HL-60 (cell line): ENCODE measurements around the gene AMTN.

Source experiments
- DNase-seq, 2 experiments: peaks; one replicate each; pipeline ENCODE4 v3.0.0-alpha.2; 2010 to 2020; ENCODE audit warnings: low read depth in 1 of 2, low spot score in 1 of 2
- H3K27ac ChIP-seq: fragments of 250-450 bp; sonication (Bioruptor Pico); replicated peaks from 2 replicates; pipeline ENCODE4 v1.5.1; 2020; ENCODE audit warnings: mild to moderate bottlenecking, moderate library complexity
- H3K27me3 ChIP-seq: fragments of 250-450 bp; sonication (Bioruptor Pico); 2 replicates; pipeline ENCODE4 v1.5.1; 2021; ENCODE audit warnings: mild to moderate bottlenecking, moderate library complexity; ENCODE audit not compliant: insufficient read depth, poor library complexity, severe bottlenecking
- H3K4me3 ChIP-seq: replicated peaks from 2 replicates; pipeline ENCODE4 v1.5.1; 2011; ENCODE audit warnings: mild to moderate bottlenecking, control low read depth, low read length; ENCODE audit not compliant: insufficient read depth
- GABPA ChIP-seq: IDR thresholded peaks from 2 replicates; pipeline ENCODE4 v1.6.1; 2012; ENCODE audit warnings: low read depth
- POLR2AphosphoS5 ChIP-seq: IDR thresholded peaks from 2 replicates; pipeline ENCODE4 v1.6.1; 2012; ENCODE audit warnings: low read depth
- SPI1 ChIP-seq: IDR thresholded peaks from 2 replicates; pipeline ENCODE4 v1.6.1; 2012; ENCODE audit warnings: low read depth, mild to moderate bottlenecking, borderline replicate concordance
- long read RNA-seq: library from polyadenylated mRNA; unstranded; transcript quantifications from one replicate; pipeline ENCODE4 v2.0.0, GENCODE V29; 2020
- TF ChIP-seq, protein P1 (sequence below): IDR thresholded peaks from 2 replicates; pipeline ENCODE4 v1.6.1; 2012; ENCODE audit warnings: low read depth; ENCODE audit not compliant: insufficient replicate concordance
- TF ChIP-seq, protein P2 (sequence below): IDR thresholded peaks from one replicate; pipeline ENCODE4 v1.5.1; 2011; ENCODE audit warnings: low read length, control low read depth, inconsistent platforms; ENCODE audit not compliant: insufficient read depth

Gene AMTN, protein sequence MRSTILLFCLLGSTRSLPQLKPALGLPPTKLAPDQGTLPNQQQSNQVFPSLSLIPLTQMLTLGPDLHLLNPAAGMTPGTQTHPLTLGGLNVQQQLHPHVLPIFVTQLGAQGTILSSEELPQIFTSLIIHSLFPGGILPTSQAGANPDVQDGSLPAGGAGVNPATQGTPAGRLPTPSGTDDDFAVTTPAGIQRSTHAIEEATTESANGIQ
- long read RNA-seq: 0 reads

DNA sequence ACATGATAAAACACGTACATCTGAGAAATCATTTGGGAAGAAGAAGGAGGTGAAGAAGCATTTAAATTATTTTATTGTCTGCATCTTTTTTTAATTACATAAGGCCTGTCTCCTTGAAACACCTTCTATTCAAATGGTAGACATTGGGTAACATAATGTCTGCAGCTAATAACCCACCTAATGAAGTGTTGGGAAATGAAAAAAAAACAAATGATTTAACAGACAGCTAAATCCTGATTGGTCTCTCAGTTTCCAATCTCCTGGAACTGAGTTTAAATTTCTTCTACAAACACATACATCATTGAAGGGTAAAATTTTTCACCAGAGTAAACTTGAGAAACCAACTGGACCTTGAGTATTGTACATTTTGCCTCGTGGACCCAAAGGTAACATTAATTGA, at the start of gene AMTN:
Gene AMTN, plus strand, starts transcription at position 301 of the 400 bp plus-strand sequence. CDS start 209 bp downstream, outside the sequence.
- no peak for DNase-seq
- Histone ChIP-seq H3K4me3 (no peak within 1 kb of the TSS), H3K27me3 (no peaks in the 10 kb centered on the region), H3K27ac (no peak within 1 kb of the TSS)
- TF ChIP-seq, protein P1, sequence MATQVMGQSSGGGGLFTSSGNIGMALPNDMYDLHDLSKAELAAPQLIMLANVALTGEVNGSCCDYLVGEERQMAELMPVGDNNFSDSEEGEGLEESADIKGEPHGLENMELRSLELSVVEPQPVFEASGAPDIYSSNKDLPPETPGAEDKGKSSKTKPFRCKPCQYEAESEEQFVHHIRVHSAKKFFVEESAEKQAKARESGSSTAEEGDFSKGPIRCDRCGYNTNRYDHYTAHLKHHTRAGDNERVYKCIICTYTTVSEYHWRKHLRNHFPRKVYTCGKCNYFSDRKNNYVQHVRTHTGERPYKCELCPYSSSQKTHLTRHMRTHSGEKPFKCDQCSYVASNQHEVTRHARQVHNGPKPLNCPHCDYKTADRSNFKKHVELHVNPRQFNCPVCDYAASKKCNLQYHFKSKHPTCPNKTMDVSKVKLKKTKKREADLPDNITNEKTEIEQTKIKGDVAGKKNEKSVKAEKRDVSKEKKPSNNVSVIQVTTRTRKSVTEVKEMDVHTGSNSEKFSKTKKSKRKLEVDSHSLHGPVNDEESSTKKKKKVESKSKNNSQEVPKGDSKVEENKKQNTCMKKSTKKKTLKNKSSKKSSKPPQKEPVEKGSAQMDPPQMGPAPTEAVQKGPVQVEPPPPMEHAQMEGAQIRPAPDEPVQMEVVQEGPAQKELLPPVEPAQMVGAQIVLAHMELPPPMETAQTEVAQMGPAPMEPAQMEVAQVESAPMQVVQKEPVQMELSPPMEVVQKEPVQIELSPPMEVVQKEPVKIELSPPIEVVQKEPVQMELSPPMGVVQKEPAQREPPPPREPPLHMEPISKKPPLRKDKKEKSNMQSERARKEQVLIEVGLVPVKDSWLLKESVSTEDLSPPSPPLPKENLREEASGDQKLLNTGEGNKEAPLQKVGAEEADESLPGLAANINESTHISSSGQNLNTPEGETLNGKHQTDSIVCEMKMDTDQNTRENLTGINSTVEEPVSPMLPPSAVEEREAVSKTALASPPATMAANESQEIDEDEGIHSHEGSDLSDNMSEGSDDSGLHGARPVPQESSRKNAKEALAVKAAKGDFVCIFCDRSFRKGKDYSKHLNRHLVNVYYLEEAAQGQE: no peak
- TF ChIP-seq, protein P2, sequence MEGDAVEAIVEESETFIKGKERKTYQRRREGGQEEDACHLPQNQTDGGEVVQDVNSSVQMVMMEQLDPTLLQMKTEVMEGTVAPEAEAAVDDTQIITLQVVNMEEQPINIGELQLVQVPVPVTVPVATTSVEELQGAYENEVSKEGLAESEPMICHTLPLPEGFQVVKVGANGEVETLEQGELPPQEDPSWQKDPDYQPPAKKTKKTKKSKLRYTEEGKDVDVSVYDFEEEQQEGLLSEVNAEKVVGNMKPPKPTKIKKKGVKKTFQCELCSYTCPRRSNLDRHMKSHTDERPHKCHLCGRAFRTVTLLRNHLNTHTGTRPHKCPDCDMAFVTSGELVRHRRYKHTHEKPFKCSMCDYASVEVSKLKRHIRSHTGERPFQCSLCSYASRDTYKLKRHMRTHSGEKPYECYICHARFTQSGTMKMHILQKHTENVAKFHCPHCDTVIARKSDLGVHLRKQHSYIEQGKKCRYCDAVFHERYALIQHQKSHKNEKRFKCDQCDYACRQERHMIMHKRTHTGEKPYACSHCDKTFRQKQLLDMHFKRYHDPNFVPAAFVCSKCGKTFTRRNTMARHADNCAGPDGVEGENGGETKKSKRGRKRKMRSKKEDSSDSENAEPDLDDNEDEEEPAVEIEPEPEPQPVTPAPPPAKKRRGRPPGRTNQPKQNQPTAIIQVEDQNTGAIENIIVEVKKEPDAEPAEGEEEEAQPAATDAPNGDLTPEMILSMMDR: no peak
- TF ChIP-seq SPI1 (no peak), GABPA (no peak), POLR2AphosphoS5 (no peak)

DNA sequence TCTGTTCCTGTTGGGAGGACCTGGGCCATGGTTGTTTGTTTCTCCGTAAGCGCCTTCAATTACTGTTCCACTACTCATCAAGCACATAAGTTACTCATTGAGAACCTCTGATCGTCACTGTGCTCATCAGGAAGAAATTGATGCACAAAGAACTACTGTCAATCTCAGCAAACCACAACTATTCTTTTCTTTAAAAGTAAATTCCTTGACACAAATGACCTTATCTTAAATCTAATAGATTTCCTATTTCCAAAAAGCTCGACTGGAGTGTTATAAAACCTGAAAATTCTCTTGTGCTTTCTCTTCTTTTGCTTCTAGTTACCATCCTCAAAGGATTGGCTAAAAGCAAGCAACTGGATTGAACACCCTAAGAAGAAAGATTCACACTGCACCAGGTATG, 46.5 kb upstream of the AMTN start, which contains the start of gene MUC7:
Gene MUC7, plus strand, starts transcription at position 301 of the 400 bp plus-strand sequence. CDS start 1,825 bp downstream, outside the sequence.
- Histone ChIP-seq H3K4me3 (no peak within 1 kb of the TSS), H3K27me3 (no peaks in the 10 kb centered on the region), H3K27ac (no peak within 1 kb of the TSS)
- no peak for DNase-seq
- TF ChIP-seq, protein P1: no peak
- TF ChIP-seq, protein P2: no peak
- no peak for TF ChIP-seq GABPA
- TF ChIP-seq POLR2AphosphoS5: no peak
- no peak for TF ChIP-seq SPI1

DNA sequence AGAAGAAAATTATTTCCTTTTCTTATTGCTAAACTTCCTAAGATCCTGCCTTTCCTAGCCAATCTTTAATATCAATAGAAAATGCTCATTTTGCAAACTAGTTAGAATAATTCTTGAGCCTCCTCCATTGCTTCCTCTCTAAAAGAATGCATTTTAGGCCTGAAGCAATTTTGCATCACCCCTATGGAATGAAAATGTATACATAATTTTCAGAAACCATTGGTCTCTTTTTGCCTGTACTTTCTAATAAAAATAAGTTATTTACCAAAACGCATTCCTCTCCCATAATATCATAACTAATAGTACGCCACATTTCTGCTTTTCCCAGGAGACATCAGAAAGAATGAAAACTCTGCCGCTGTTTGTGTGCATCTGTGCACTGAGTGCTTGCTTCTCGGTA, 44.7 kb upstream of the AMTN start:
- TF ChIP-seq, protein P1: no peak
- TF ChIP-seq GABPA (no peak), SPI1 (no peak), POLR2AphosphoS5 (no peak)
- TF ChIP-seq, protein P2: no peak
- Histone ChIP-seq H3K27me3 (no peaks in the 10 kb centered on the region), H3K4me3 (no peak overlapping the region), H3K27ac (no peak overlapping the region)
- DNase-seq: no peak
